ENCODE data around the gene DDAH2. TPM values are rescaled to one million over a fixed set of nuclear protein-coding genes. Genes with fewer than 3 reads are reported as not detected.
A peak's percentile ranks its signal among the peaks of the same experiment; 100 is the strongest.

DDAH2 gene
- total RNA-seq, 1 donor from 2014 or later: 194 TPM

- H3K27me3 Mint-ChIP-seq (ENCODE audit: low read depth): peaks cover 3% of the 10 kb centered on the region
- no peak overlapping the region for H3K4me3 Mint-ChIP-seq
- no peaks in the 10 kb centered on the region for H3K4me1 Mint-ChIP-seq
- no peaks in the 10 kb centered on the region for H3K9me3 Mint-ChIP-seq
- no peak for TF ChIP-seq CTCF (conservative IDR thresholded peaks at IDR 0.05)
- DNase-seq (ENCODE audit: low read depth, low spot score): no peak
- no peak overlapping the region for H3K27ac Mint-ChIP-seq (ENCODE audit: unreplicated experiment)
- H3K36me3 Mint-ChIP-seq (ENCODE audit: low read depth): peaks cover 7% of the 10 kb centered on the region
Measured at GRCh38 chr6:31720196-31720770, 8.8 kb downstream of the DDAH2 start.

GRCh38 chr6:31719001-31719400, 10.1 kb downstream of the DDAH2 start:
- no peak overlapping the region for H3K27ac Mint-ChIP-seq (ENCODE audit: unreplicated experiment)
- no peak overlapping the region for H3K4me3 Mint-ChIP-seq
- DNase-seq (ENCODE audit: low read depth, low spot score): no peak
- H3K4me1 Mint-ChIP-seq: peaks cover 6% of the 10 kb centered on the region
- no peak for TF ChIP-seq CTCF (conservative IDR thresholded peaks at IDR 0.05)
- peaks cover 3% of the 10 kb centered on the region for H3K36me3 Mint-ChIP-seq (ENCODE audit: low read depth)
- peaks cover 3% of the 10 kb centered on the region for H3K27me3 Mint-ChIP-seq (ENCODE audit: low read depth)
- no peaks in the 10 kb centered on the region for H3K9me3 Mint-ChIP-seq

- Mint-ChIP-seq H3K9me3 (no peaks in the 10 kb centered on the region), H3K36me3 (ENCODE audit: low read depth) (peaks cover 3% of the 10 kb centered on the region), H3K27ac (ENCODE audit: unreplicated experiment) (no peak overlapping the region), H3K4me1 (peaks cover 14% of the 10 kb centered on the region), H3K27me3 (ENCODE audit: low read depth) (peaks cover 3% of the 10 kb centered on the region), H3K4me3 (no peak overlapping the region)
- no peak for TF ChIP-seq CTCF (conservative IDR thresholded peaks at IDR 0.05)
- no peak for DNase-seq (ENCODE audit: low read depth, low spot score)
Measured at GRCh38 chr6:31718265-31718664, 10.8 kb downstream of the DDAH2 start.

GRCh38 chr6:31717499-31718222, 11.4 kb downstream of the DDAH2 start:
- no peaks in the 10 kb centered on the region for H3K9me3 Mint-ChIP-seq
- H3K36me3 Mint-ChIP-seq (ENCODE audit: low read depth): peaks cover 3% of the 10 kb centered on the region
- H3K27me3 Mint-ChIP-seq (ENCODE audit: low read depth): peaks cover 3% of the 10 kb centered on the region
- H3K27ac Mint-ChIP-seq (ENCODE audit: unreplicated experiment): peak overlapping the region; percentile 90
- no peak for TF ChIP-seq CTCF (conservative IDR thresholded peaks at IDR 0.05)
- no peak for DNase-seq (ENCODE audit: low read depth, low spot score)
- peaks cover 20% of the 10 kb centered on the region for H3K4me1 Mint-ChIP-seq
- no peak overlapping the region for H3K4me3 Mint-ChIP-seq

GRCh38 chr6:31715022-31715958, 13.8 kb downstream of the DDAH2 start, which contains the start of gene LY6G6D:
TSS of gene LY6G6D (plus strand) at chr6:31715348. CDS start at chr6:31715356, 8 bp downstream.
- no peak for TF ChIP-seq CTCF (conservative IDR thresholded peaks at IDR 0.05)
- peaks cover 27% of the 10 kb centered on the region for H3K4me1 Mint-ChIP-seq
- H3K4me3 Mint-ChIP-seq: peak within 1 kb of the TSS; percentile 36
- H3K27me3 Mint-ChIP-seq (ENCODE audit: low read depth): no peaks in the 10 kb centered on the region
- no peaks in the 10 kb centered on the region for H3K9me3 Mint-ChIP-seq
- DNase-seq (ENCODE audit: low read depth, low spot score): no peak
- H3K27ac Mint-ChIP-seq (ENCODE audit: unreplicated experiment): peak within 1 kb of the TSS; percentile 96
- no peaks in the 10 kb centered on the region for H3K36me3 Mint-ChIP-seq (ENCODE audit: low read depth)
